GM19193 (cell line): Measurements from ENCODE around the gene COLEC11.

Experiments used
- POLR2A ChIP-seq: IDR thresholded peaks from 4 replicates; pipeline ENCODE4 v1.6.1; 2011; ENCODE audit not compliant: insufficient read depth, insufficient read length; ENCODE audit errors: extremely low read depth

Gene COLEC11

GRCh38 chr2:3677436-3677835 lies 82.5 kb downstream of the COLEC11 start:
- no peak for TF ChIP-seq POLR2A

GRCh38 chr2:3678212-3678611 lies 83.3 kb downstream of the COLEC11 start:
- TF ChIP-seq POLR2A: no peak

DNA sequence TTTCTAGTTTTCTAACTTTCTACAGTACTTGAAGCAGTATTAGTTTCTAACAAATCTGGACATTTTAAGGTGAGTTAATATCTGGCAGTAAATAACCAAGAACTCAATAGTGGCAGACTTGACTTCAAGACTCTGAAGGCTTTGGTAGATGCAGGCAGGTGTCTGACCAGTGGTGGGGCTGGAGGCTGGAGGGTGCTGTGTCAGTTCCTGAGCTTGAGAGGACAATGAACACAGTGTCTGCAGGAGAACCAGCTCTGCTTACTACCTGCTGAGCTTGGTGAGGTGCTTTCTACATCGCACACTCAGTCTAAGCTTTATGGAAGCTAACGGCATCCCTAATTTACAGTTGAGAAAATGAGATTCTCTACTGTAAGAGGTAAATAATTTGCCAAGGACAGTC lies 84.3 kb downstream of the COLEC11 start:
- TF ChIP-seq POLR2A: no peak

- no peak for TF ChIP-seq POLR2A
These were observed 84.9 kb downstream of the COLEC11 start for GRCh38 chr2:3679616-3680393.

DNA sequence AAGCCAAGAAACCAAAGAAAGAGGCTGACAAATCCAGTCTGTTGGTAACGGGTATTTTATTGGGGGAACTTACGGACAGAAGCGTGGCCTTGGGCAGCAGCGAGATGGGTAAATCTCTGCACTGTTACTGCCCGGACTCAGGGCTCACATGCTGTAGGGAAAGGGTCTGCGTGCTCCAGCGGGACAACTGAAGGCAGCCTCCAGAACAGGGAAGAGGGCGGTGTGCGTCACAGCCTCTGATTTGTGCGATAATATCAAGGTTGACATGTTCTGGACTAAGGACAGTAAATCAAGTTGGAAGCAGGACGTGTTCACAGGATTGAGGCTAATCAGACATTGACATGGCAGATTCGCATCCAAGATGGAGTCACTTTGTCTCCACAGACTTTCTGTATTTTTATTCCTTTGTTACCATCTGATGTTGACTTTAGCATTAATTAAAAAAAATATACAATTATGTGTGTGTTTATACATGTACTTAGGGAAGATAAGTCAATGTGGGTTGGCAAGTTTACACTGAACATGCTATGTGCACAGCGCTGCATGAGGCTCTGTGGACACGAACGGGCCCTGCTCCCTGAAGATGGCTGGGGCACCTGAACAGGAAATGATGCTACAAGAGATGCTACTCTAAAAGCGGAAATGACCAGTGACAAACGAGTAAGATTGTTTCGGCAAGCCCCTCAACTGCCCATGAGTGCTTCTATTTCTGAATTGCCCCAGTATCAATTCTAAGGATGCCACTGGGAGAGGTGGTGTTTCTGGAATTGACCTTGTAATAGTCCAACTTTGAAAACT lies 85.8 kb downstream of the COLEC11 start:
- TF ChIP-seq POLR2A: no peak

DNA sequence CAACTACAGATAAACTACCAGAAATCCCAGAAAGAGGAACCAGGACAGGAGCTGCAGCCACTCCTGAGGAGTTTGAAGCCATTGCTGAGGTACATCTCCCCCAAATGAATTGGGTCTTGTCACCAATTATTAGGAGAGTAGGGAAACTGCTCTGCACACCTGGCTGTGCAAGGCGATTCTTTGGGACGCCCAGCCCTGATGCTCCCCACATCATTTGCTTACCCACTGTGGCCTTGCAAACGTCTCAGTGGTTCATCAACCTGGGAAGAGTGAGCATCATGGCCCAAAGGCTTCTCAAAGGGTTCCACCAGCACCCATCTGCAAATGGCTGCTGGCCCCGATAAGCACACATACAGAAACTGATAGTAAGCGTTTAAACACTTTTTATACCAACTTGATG lies 86.7 kb downstream of the COLEC11 start:
- TF ChIP-seq POLR2A: no peak

- TF ChIP-seq POLR2A: no peak
These were observed 87.9 kb downstream of the COLEC11 start for GRCh38 chr2:3682811-3683210.

DNA sequence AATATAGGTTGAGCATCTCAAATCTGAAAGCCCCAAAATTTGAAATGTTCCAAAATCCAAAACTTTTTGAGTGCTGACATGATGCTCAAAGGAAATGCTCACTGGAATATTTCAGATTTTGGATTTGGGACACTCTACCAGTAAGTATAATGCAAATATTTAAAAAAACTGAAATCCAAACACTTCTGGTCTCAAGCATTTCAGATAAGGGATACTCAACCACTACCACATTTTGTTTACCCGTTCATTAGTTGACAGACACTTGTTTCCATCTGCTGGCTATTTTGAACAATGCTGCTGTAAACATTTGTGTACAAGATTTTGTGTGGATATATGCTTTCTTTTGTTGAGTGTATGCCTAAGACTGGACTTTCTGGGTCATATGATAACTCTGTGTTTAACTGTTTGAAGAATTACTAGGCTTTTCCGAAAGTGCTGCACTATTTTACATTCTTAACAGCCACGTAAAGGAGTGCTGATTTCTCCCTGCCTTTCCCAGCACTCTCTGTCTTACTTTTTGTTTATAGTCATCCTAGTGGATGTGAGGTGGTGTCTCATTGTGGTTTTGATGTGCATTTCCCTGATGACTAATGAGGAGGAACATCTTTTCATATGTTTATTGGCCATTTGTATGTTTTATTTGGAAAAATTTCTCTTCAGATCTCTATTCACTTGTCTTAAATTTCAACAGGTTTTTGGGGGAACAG lies 89.0 kb downstream of the COLEC11 start:
- no peak for TF ChIP-seq POLR2A

DNA sequence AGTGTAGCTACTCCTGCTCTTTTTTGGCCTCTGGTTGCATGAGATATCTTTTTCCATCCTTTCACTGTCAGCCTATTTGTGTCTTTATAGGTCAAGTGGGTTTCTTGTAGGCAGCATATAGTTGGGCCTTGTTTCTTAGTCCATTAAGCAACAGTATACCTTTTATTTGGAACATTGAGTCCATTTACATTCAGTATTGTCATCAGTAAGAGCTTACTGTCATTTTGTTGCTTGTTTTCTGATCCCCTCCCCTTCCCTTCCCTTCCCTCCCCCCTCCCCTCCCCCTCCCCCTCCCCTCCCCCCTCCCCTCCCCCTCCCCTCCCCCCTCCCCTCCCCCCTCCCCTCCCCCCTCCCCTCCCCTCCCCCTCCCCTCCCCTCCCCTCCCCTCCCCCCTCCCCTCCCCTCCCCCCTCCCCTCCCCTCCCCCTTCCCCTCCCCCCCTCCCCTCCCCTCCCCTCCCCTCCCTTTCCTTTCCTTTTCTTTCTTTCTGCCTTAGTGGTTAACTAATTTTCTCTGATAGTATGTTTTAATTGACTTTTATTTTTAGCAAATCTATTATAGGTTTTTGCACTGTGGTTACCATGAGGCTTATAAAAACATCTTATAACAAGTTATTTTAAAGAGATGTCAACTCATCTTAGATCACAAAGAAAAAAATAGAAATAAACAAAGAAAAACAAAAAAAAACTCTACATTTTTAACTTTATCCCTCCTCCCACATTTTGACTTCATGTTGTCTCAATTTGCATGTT lies 95.3 kb downstream of the COLEC11 start:
- TF ChIP-seq POLR2A: no peak

DNA sequence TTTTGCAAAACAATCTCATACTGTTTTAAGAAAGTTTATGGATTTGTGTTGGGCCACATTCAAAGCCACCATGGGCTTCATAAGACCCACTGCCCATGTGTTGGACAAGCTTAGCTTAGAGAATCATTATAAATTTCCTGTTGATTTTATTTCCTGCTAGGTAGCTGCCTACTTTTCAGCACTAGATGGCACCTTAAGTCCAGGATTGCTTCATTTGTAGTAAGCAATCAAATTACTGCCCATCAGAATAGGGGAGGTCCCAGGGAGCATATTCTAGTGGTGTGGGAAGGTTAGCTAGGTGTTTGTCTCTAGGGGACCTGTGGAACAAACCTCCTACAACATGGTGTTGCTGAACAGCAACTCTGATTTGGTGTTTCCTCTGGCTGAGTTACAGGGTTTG lies 97.5 kb downstream of the COLEC11 start:
- no peak for TF ChIP-seq POLR2A
